OCI-LY3 (cell line): Measurements from ENCODE around the gene MARCHF9.

ENCODE experiments used
- H2AFZ ChIP-seq: fragments of 200-600, 300-600 bp; shearing (Covaris generic); 2 replicates; pipeline ENCODE4 v1.6.0; 2014; ENCODE audit warnings: antibody characterized with exemption, low read depth, low read length
- H3K27ac ChIP-seq: fragments of 200-600, 300-600 bp; sonication (generic); 2 replicates; pipeline ENCODE4 v1.5.1; 2014; ENCODE audit warnings: mild to moderate bottlenecking, low read length, moderate library complexity, mixed read lengths
- H3K27me3 ChIP-seq: fragments of 200-600, 300-600 bp; sonication (generic); 2 replicates; pipeline ENCODE4 v1.6.1; 2014; ENCODE audit warnings: low read depth, low read length, mixed read lengths
- H3K36me3 ChIP-seq: fragments of 200-600, 300-600 bp; sonication (generic); replicated peaks from 2 replicates; pipeline ENCODE3; 2014; ENCODE audit warnings: low read depth, low read length, mixed read lengths
- H3K4me1 ChIP-seq: fragments of 300-600, 200-600 bp; sonication (generic); 2 replicates; pipeline ENCODE4 v1.6.1; 2014; ENCODE audit warnings: low read length, mixed read lengths
- H3K4me2 ChIP-seq: fragments of 200-600, 300-600 bp; sonication (generic); 2 replicates; pipeline ENCODE4 v1.6.1; 2014; ENCODE audit warnings: low read length, mixed read lengths
- H3K4me3 ChIP-seq: fragments of 300-600, 200-600 bp; sonication (generic); 2 replicates; pipeline ENCODE4 v1.5.1; 2014; ENCODE audit warnings: antibody characterized with exemption, mild to moderate bottlenecking, low read length, moderate library complexity
- H3K79me2 ChIP-seq: fragments of 300-600, 200-600 bp; shearing (Covaris generic); 2 replicates; pipeline ENCODE4 v1.6.1; 2014; ENCODE audit warnings: mild to moderate bottlenecking, low read length, mixed read lengths
- H3K9ac ChIP-seq: fragments of 300-600, 200-600 bp; shearing (Covaris generic); 2 replicates; pipeline ENCODE4 v1.6.0; 2014; ENCODE audit warnings: mild to moderate bottlenecking, low read length, moderate library complexity
- H3K9me3 ChIP-seq: fragments of 200-600, 300-600 bp; shearing (Covaris generic); 2 replicates; pipeline ENCODE4 v1.6.1; 2014; ENCODE audit warnings: low read length, mixed read lengths; ENCODE audit not compliant: insufficient read depth
- H4K20me1 ChIP-seq: fragments of 200-600, 300-600 bp; sonication (generic); 2 replicates; pipeline ENCODE4 v1.6.1; 2016; ENCODE audit warnings: low read length, mixed read lengths; ENCODE audit not compliant: insufficient read depth
- EZH2phosphoT487 ChIP-seq: fragments of 200-600 bp; shearing (Covaris generic); IDR thresholded peaks from 2 replicates; pipeline ENCODE4 v1.6.1; 2018; ENCODE audit warnings: antibody characterized with exemption, mixed run types, low read depth
- TF ChIP-seq, protein P1 (sequence below): fragments of 200-600, 300-600 bp; sonication (generic); IDR thresholded peaks from 2 replicates; pipeline ENCODE4 v1.5.1; 2014; ENCODE audit warnings: antibody characterized with exemption, low read length, low read depth

Gene MARCHF9

DNA sequence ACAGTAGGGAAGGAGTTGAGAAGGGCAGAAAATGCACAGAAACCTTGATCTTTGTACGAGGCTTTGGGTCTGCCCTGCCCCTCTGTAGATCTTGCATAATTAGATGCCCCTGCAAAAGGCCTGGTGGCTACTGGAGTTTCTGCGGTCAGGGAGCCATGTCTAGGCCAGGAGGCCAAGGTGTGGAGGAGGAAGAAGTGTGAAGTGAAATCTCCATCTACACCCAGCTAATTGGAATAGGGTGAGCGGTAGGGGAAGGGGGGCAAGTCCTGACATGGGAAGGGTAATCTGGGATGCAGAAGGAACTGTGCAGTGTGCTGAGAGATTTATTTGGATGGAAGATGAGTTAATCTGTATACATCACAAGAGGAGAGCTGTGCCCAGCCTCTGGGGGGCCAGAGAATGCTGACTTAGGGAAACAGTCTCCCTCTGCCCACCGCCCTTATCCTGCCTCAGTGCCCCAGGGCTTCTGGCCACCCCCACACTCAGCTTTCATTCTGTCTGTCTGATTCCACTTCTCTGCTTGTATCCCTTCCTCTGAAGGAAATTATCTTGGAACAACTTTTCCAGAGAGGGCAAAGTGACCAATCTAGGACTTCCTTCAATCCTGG is 6.6 kb downstream of the MARCHF9 start:
- Histone ChIP-seq H3K4me3 (no peak overlapping the region), H3K4me1 (peaks cover 10% of the 10 kb centered on the region), H3K9ac (no peak overlapping the region), H3K27ac (no peak overlapping the region), H4K20me1 (peaks cover 25% of the 10 kb centered on the region), H3K79me2 (peaks cover 27% of the 10 kb centered on the region), H3K36me3 (peaks cover 48% of the 10 kb centered on the region), H3K27me3 (no peaks in the 10 kb centered on the region), H3K4me2 (no peak overlapping the region), H2AFZ (no peak overlapping the region), H3K9me3 (no peaks in the 10 kb centered on the region)
- TF ChIP-seq, protein P1, sequence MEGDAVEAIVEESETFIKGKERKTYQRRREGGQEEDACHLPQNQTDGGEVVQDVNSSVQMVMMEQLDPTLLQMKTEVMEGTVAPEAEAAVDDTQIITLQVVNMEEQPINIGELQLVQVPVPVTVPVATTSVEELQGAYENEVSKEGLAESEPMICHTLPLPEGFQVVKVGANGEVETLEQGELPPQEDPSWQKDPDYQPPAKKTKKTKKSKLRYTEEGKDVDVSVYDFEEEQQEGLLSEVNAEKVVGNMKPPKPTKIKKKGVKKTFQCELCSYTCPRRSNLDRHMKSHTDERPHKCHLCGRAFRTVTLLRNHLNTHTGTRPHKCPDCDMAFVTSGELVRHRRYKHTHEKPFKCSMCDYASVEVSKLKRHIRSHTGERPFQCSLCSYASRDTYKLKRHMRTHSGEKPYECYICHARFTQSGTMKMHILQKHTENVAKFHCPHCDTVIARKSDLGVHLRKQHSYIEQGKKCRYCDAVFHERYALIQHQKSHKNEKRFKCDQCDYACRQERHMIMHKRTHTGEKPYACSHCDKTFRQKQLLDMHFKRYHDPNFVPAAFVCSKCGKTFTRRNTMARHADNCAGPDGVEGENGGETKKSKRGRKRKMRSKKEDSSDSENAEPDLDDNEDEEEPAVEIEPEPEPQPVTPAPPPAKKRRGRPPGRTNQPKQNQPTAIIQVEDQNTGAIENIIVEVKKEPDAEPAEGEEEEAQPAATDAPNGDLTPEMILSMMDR, result no peak
- TF ChIP-seq EZH2phosphoT487, result no peak

DNA sequence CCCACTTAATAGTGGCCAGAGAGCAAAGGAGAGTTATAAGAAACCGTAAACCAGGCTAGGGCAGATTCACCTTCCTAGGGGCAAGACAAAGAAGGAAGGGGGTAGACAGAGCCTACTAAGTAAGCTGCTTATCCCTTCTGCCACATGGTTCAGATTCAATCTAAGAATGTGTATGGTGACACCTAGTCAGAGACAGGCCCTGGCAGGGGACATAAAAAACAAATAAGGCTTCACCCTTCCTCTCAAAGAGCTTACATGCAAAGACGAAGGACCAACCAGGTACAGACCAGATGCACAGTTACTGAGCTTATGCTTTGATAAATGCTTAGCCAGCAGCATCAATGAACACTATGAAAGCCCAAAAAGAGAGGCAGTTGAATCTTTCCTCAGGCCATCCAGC is 7.6 kb downstream of the MARCHF9 start:
- Histone ChIP-seq H3K27ac (no peak overlapping the region), H3K4me2 (no peak overlapping the region), H3K79me2 (peaks cover 19% of the 10 kb centered on the region; the same call in 1 of the 2 replicates), H3K4me1 (peaks cover 4% of the 10 kb centered on the region; the same call in 1 of the 2 replicates), H3K9me3 (no peaks in the 10 kb centered on the region), H2AFZ (no peak overlapping the region), H3K36me3 (peaks cover 49% of the 10 kb centered on the region), H3K9ac (no peak overlapping the region), H3K27me3 (no peaks in the 10 kb centered on the region), H3K4me3 (no peak overlapping the region), H4K20me1 (peaks cover 25% of the 10 kb centered on the region)
- TF ChIP-seq, protein P1, result no peak
- TF ChIP-seq EZH2phosphoT487, result no peak

DNA sequence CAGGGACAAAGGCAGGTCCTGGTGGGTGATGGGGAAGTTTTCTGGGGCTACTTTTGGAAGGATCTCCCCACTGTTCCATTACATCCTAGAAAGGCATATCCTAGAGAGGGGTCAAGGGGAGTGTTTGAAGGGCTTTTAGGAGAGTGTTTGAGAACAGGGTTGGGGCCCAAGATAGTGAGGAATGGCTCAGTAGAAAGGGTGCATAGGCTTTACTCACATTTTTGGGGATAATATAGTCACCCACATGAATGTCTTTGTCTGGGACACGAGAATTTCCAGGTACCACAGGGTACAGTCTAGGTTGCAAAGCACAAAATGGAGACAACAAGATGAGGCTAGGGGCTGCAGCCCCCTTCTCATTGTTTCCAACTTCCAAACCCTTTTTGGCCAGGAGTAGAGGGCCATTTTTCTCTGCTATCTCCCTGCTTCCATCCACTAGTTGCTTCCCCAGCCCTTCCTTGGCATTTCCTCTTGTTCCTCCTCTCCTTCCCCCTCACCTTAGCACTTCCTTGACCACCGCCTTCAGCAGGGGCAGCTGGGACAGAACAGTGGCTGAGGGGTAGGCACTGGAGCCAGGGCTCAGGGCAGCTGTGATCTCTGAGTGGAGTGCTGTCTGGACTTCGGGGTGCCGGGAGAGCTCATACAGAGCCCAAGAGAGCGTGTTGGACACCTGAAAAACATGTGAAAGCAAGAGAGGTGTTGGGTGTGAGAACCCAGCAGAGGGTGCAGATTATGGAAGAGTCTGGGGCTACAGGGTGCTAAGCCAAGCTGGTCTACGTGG is 9.2 kb downstream of the MARCHF9 start:
- H3K27me3 ChIP-seq, result no peaks in the 10 kb centered on the region
- H3K4me1 ChIP-seq, result peaks cover 4% of the 10 kb centered on the region; the same call in 1 of the 2 replicates
- H3K36me3 ChIP-seq, result peaks cover 36% of the 10 kb centered on the region
- H2AFZ ChIP-seq, result no peak overlapping the region
- peaks cover 9% of the 10 kb centered on the region; the same call in 1 of the 2 replicates for H3K79me2 ChIP-seq
- no peak overlapping the region for H3K9ac ChIP-seq
- peak overlapping the region; percentile 83; the same call in 1 of the 2 replicates for H3K4me2 ChIP-seq
- no peak overlapping the region for H3K27ac ChIP-seq
- TF ChIP-seq, protein P1, result no peak
- no peak for TF ChIP-seq EZH2phosphoT487
- no peak overlapping the region for H3K4me3 ChIP-seq
- H4K20me1 ChIP-seq, result peaks cover 22% of the 10 kb centered on the region
- H3K9me3 ChIP-seq, result no peaks in the 10 kb centered on the region

DNA sequence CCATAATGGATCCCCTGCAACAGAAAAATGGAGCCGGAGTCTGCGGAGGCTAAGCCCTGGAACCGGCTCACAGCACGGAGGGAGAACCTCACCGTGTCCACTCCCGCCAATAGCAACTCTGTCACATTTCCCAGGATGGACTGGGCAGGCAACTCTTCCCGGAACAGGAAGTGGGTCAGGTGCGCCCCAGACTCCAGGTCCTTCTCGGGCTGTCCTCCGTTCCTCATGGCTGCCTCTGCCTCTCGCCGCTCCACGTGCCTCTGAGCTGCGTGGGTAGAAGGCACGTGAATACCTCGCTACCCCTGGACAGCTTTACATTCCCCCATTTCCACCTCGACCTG is 9.7 kb downstream of the MARCHF9 start:
- Histone ChIP-seq H4K20me1 (peaks cover 17% of the 10 kb centered on the region), H3K9me3 (no peaks in the 10 kb centered on the region), H3K9ac (peak overlapping the region; percentile 52), H3K4me1 (peaks cover 4% of the 10 kb centered on the region; the same call in 1 of the 2 replicates), H2AFZ (0 out of 2 replicates have a peak overlapping the region, but pooled peaks have one; percentile 36), H3K27me3 (no peaks in the 10 kb centered on the region), H3K4me3 (peak overlapping the region; percentile 78), H3K36me3 (peaks cover 39% of the 10 kb centered on the region), H3K27ac (no peak overlapping the region), H3K79me2 (peaks cover 5% of the 10 kb centered on the region; the same call in 1 of the 2 replicates), H3K4me2 (peak overlapping the region; percentile 83)
- TF ChIP-seq, protein P1, result no peak
- no peak for TF ChIP-seq EZH2phosphoT487
